A673 (cell line): ENCODE results near the gene ROR1. TPM values are rescaled to one million over a fixed set of nuclear protein-coding genes. Genes with fewer than 3 reads are reported as not detected.

Experiments used
- BruUV-seq: library from RNA; stranded (reverse); fragments of 400-500 nt; replicated peaks from 2 replicates; lab custom pipeline; 2021; lab: Mats Ljungman, UMichigan
- CTCF ChIA-PET: fragments of 300-600 bp; sonication (Branson Sonifier 250); formaldehyde crosslinking; loops from one replicate; lab custom pipeline; 2022; ENCODE audit warnings: antibody characterized with exemption; lab: Charles Lee
- POLR2A ChIA-PET: fragments of 300-600 bp; sonication (Branson Sonifier 250); formaldehyde crosslinking; loops from one replicate; lab custom pipeline; 2022; ENCODE audit warnings: antibody characterized with exemption; ENCODE audit not compliant: low non-redundant PET; lab: Charles Lee
- DNase-seq: peaks from one replicate; pipeline ENCODE4 v3.0.0-alpha.2; 2015; ENCODE audit warnings: low spot score
- H3K27ac ChIP-seq: fragments of 200-600 bp; sonication (generic); 2 replicates; pipeline ENCODE4 v1.5.1; 2016; ENCODE audit warnings: mixed run types, low read depth, mild to moderate bottlenecking, mixed read lengths, antibody characterized with exemption, low read length; ENCODE audit not compliant: poor library complexity, severe bottlenecking
- H3K27me3 ChIP-seq: fragments of 200-600 bp; sonication (generic); replicated peaks from 2 replicates; pipeline ENCODE4 v1.6.1; 2017; ENCODE audit warnings: mixed run types, low read depth, mild to moderate bottlenecking, mixed read lengths, antibody characterized with exemption, low read length; ENCODE audit not compliant: insufficient read depth, poor library complexity
- H3K36me3 ChIP-seq: fragments of 200-600 bp; sonication (generic); 2 replicates; pipeline ENCODE4 v1.6.1; 2016; ENCODE audit warnings: mixed run types, mild to moderate bottlenecking, mixed read lengths, antibody characterized with exemption, low read length; ENCODE audit not compliant: insufficient read depth, poor library complexity, severe bottlenecking
- H3K4me1 ChIP-seq: fragments of 200-600 bp; sonication (generic); 2 replicates; pipeline ENCODE4 v1.6.1; 2017; ENCODE audit warnings: mixed run types, mild to moderate bottlenecking, mixed read lengths, antibody characterized with exemption, low read length; ENCODE audit not compliant: insufficient read depth, poor library complexity, severe bottlenecking
- H3K4me3 ChIP-seq: fragments of 200-600 bp; sonication (generic); 2 replicates; pipeline ENCODE4 v1.5.1; 2016; ENCODE audit warnings: low read depth, mixed run types, mild to moderate bottlenecking, mixed read lengths, low read length; ENCODE audit not compliant: poor library complexity, severe bottlenecking
- H3K9me3 ChIP-seq: fragments of 200-600 bp; sonication (generic); 2 replicates; pipeline ENCODE4 v1.6.1; 2016; ENCODE audit warnings: mixed run types, low read depth, mild to moderate bottlenecking, mixed read lengths, antibody characterized with exemption, low read length; ENCODE audit not compliant: poor library complexity, severe bottlenecking
- EZH2 ChIP-seq: fragments of 200-600 bp; sonication (generic); IDR thresholded peaks from 2 replicates; pipeline ENCODE4 v1.6.1; 2017; ENCODE audit warnings: borderline replicate concordance, low read depth, mild to moderate bottlenecking, mixed read lengths, antibody characterized with exemption, low read length; ENCODE audit not compliant: poor library complexity, severe bottlenecking
- intact Hi-C: fragments of 100-400 bp; cut with micrococcal nuclease; formaldehyde crosslinking; loops from one replicate; pipeline ENCODE4 v1.10.0; 2022; ENCODE audit not compliant: unreplicated experiment
- total RNA-seq: library from RNA; stranded (reverse); gene quantifications from 2 replicates; pipeline ENCODE4 v1.2.3, GENCODE V29; 2021
- TF ChIP-seq, protein P1 (sequence below): fragments of 300-800, 200-600 bp; sonication (generic); conservative IDR thresholded peaks from 2 replicates; pipeline ENCODE4 v1.5.1; 2017; ENCODE audit warnings: low read depth, mild to moderate bottlenecking, antibody characterized with exemption, low read length, moderate library complexity, mixed read lengths

The ROR1 gene
- total RNA-seq, 1 experiment from 2014 or later, result 7.4 TPM

DNA sequence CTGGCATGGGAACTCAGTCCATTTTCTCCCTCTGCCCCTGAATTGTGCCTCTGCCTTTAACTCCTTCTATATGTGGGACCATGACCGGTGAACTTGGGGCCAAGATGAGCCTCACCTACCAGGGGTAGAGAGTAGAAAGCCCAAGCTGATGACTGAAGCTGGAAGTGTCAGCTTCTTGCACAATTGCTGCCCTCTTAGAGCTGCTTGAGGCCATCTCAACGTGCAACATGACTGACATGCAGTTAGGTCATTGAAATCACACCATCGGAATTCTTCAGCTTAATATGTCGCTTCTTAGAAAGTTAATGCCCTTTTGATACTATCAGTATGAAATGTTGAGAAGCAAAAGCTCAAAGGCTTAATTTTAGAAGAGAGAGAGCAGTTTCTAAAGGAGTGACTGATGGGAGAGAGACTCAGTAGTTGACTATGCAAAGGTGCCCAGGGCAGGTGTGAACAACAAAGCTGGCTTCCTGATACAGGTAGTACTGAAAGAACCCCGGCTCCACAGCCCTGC, 340.3 kb downstream of the ROR1 start:
- DNase-seq, result no peak
- H3K27me3 ChIP-seq, result no peaks in the 10 kb centered on the region
- no peaks in the 10 kb centered on the region for H3K9me3 ChIP-seq
- H3K4me3 ChIP-seq, result no peak overlapping the region
- no peaks in the 10 kb centered on the region for H3K4me1 ChIP-seq
- ChIA-PET POLR2A (no interaction called here), CTCF (no interaction called here)
- TF ChIP-seq, protein P1, sequence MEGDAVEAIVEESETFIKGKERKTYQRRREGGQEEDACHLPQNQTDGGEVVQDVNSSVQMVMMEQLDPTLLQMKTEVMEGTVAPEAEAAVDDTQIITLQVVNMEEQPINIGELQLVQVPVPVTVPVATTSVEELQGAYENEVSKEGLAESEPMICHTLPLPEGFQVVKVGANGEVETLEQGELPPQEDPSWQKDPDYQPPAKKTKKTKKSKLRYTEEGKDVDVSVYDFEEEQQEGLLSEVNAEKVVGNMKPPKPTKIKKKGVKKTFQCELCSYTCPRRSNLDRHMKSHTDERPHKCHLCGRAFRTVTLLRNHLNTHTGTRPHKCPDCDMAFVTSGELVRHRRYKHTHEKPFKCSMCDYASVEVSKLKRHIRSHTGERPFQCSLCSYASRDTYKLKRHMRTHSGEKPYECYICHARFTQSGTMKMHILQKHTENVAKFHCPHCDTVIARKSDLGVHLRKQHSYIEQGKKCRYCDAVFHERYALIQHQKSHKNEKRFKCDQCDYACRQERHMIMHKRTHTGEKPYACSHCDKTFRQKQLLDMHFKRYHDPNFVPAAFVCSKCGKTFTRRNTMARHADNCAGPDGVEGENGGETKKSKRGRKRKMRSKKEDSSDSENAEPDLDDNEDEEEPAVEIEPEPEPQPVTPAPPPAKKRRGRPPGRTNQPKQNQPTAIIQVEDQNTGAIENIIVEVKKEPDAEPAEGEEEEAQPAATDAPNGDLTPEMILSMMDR, result no peak
- no peak for TF ChIP-seq EZH2
- no TSS peak for BruUV-seq
- no peak overlapping the region for H3K27ac ChIP-seq
- intact Hi-C loops, result no loop called here
- no peaks in the 10 kb centered on the region for H3K36me3 ChIP-seq

DNA sequence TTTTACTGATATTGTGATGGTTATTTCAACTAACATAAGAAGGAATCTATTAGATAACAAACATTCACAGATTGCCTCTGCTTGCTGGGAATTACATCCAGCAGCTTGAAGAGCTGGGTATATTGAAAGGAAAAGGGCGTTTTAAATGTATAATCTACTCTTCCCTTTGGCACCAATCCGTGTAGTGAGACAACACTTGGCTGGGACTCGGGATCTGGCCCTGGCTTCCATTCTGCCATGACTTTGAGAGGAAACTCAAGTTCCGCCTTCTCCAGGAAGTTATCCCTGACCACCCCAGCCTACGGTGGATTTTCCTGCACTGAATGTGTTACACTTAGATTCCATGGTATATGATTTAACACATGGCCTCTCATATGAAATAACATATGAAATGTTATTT, 342.7 kb downstream of the ROR1 start:
- Histone ChIP-seq H3K4me3 (no peak overlapping the region), H3K27me3 (no peaks in the 10 kb centered on the region), H3K9me3 (no peaks in the 10 kb centered on the region), H3K36me3 (no peaks in the 10 kb centered on the region), H3K27ac (no peak overlapping the region), H3K4me1 (no peaks in the 10 kb centered on the region)
- DNase-seq, result no peak
- TF ChIP-seq EZH2, result no peak
- TF ChIP-seq, protein P1, result no peak
- CTCF ChIA-PET, result no interaction called here
- no TSS peak for BruUV-seq
- POLR2A ChIA-PET, result no interaction called here
- intact Hi-C loops, result no loop called here

- ChIA-PET POLR2A (interaction anchor here (0.8 kb wide), 1 partner anchor 619 kb away, joined by 4 read pairs; no protein-coding TSS in a partner anchor), CTCF (no interaction called here)
- Histone ChIP-seq H3K4me3 (no peak overlapping the region), H3K27me3 (no peaks in the 10 kb centered on the region), H3K36me3 (no peaks in the 10 kb centered on the region), H3K9me3 (no peaks in the 10 kb centered on the region), H3K4me1 (no peaks in the 10 kb centered on the region), H3K27ac (no peak overlapping the region)
- intact Hi-C loops, result no loop called here
- no TSS peak for BruUV-seq
- TF ChIP-seq, protein P1, result no peak
- no peak for TF ChIP-seq EZH2
- no peak for DNase-seq
Observed at GRCh38 chr1:64117492-64117891, 343.7 kb downstream of the ROR1 start.
